Measurements from ENCODE around the gene TXNDC8. TPM values are rescaled to one million over a fixed set of nuclear protein-coding genes. Genes with fewer than 3 reads are reported as not detected.
"Not testable (repeated sequence)": the region's sequence is repeated elsewhere in the genome, so short reads cannot be mapped to it uniquely, and the experiment has no call there.

TXNDC8 gene
- total RNA-seq, 4 donors from 2014 or later = not detected

GRCh38 chr9:110320651-110321445, 16.8 kb downstream of the TXNDC8 start:
- no peaks in the 10 kb centered on the region for H3K36me3 ChIP-seq
- TF ChIP-seq POLR2A (IDR thresholded peaks at IDR 0.05) (no peak), CTCF (IDR thresholded peaks at IDR 0.05) (no peak)
- no peaks in the 10 kb centered on the region for H3K4me1 ChIP-seq
- WGBS, 2 donors = 68 to 78% methylated on average over 3 of the region's 3 CpGs
- H3K27me3 ChIP-seq = no peaks in the 10 kb centered on the region
- DNase-seq = no peak
- H3K4me3 ChIP-seq (replicated peaks in 1 of 3) = no peak overlapping the region
- intact Hi-C loops (cut with DNase I) = no loop called here
- H3K27ac ChIP-seq = no peak overlapping the region
- H3K9me3 ChIP-seq = no peaks in the 10 kb centered on the region

GRCh38 chr9:110319781-110320492, 17.7 kb downstream of the TXNDC8 start:
- Histone ChIP-seq H3K9me3 (no peaks in the 10 kb centered on the region), H3K4me3 (replicated peaks in 1 of 3) (no peak overlapping the region), H3K27me3 (no peaks in the 10 kb centered on the region), H3K27ac (no peak overlapping the region), H3K36me3 (no peaks in the 10 kb centered on the region), H3K4me1 (no peaks in the 10 kb centered on the region)
- intact Hi-C loops (cut with DNase I) = no loop called here
- TF ChIP-seq CTCF (IDR thresholded peaks at IDR 0.05) (no peak), POLR2A (IDR thresholded peaks at IDR 0.05) (no peak)
- WGBS, 2 donors = 91 to 93% methylated on average over 4 of the region's 4 CpGs
- DNase-seq = no peak

- TF ChIP-seq POLR2A (IDR thresholded peaks at IDR 0.05) = no peak
- no peak for TF ChIP-seq CTCF (IDR thresholded peaks at IDR 0.05)
- DNase-seq = no peak
- no peaks in the 10 kb centered on the region for H3K27me3 ChIP-seq
- no peak overlapping the region for H3K27ac ChIP-seq
- no peaks in the 10 kb centered on the region for H3K4me1 ChIP-seq
- no peaks in the 10 kb centered on the region for H3K9me3 ChIP-seq
- no peak overlapping the region for H3K4me3 ChIP-seq (replicated peaks in 1 of 3)
- intact Hi-C loops (cut with DNase I) = no loop called here
- 91 to 97% methylated on average over 4 of the region's 4 CpGs for WGBS, 2 donors
- no peaks in the 10 kb centered on the region for H3K36me3 ChIP-seq
Measured at GRCh38 chr9:110317911-110318310, 19.8 kb downstream of the TXNDC8 start.

- WGBS, 2 donors = 54 to 58% methylated on average over 6 of the region's 6 CpGs
- H3K4me1 ChIP-seq = no peaks in the 10 kb centered on the region
- H3K9me3 ChIP-seq = no peaks in the 10 kb centered on the region
- H3K36me3 ChIP-seq = no peaks in the 10 kb centered on the region
- intact Hi-C loops (cut with DNase I) = no loop called here
- no peak for TF ChIP-seq CTCF (IDR thresholded peaks at IDR 0.05)
- TF ChIP-seq POLR2A (IDR thresholded peaks at IDR 0.05) = no peak
- DNase-seq = no peak
- no peaks in the 10 kb centered on the region for H3K27me3 ChIP-seq
- H3K27ac ChIP-seq = no peak overlapping the region
- H3K4me3 ChIP-seq (replicated peaks in 1 of 3) = no peak overlapping the region
Measured at GRCh38 chr9:110316261-110317075, 21.2 kb downstream of the TXNDC8 start.

- H3K27me3 ChIP-seq; H3K36me3 ChIP-seq; H3K27ac ChIP-seq; DNase-seq; intact Hi-C loops (cut with DNase I); H3K9me3 ChIP-seq; H3K4me1 ChIP-seq; H3K4me3 ChIP-seq (replicated peaks in 1 of 3): not testable (repeated sequence)
- 96 to 97% methylated on average over 2 of the region's 2 CpGs for WGBS, 2 donors
Measured at GRCh38 chr9:110311978-110312377, 25.7 kb downstream of the TXNDC8 start.

Data from thyroid gland (tissue), 4 donors.